GM21423 (cell line): ENCODE results near the gene RNF41.

Source experiments
- ATAC-seq: cut with Tn5 transposase; IDR thresholded peaks from one replicate; pipeline ENCODE4 v1.9.1; 2021; ENCODE audit warnings: mild to moderate bottlenecking, moderate library complexity; ENCODE audit not compliant: unreplicated experiment

The RNF41 gene

DNA sequence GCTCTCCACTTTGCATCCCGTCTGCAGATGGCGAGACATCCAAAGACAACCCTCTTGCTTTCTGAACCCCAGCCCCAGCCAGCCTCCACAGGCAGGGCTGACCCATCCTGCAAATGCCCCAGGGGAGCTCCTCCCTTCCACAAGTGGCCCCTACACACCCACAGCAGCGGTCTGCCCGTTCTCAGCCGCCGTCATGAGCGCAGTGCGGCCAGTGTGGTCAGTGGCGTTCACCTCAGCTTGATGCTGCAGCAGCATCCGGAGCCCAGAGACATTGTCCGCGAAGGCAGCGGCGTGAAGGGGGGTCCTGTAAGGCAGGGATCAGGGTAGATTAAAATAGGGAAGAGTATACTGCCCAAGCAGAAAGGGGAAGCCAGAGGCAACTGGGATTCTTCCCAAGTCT is 22.8 kb upstream of the RNF41 start:
- no peak for ATAC-seq

DNA sequence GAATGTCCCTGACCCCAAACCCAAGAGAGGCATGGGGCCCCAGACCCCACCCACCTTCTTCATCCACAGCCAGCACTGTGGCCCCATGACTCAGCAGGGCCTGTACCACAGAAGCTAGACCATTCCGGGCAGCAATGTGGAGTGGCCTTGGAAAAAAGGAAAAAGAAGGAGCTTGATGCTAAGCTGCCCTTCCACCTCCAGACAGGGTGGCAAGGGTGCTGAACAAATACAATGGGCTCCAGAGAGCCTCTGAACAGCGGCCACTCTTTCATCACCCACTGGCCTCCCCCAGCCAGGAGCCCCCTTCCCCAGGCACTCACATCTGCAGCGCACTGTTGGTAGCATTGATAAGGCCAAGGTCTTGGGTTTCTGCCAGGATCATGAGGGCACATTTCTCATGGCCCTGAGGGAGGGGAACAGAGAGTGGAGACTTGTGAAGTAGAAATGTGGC is 22.0 kb upstream of the RNF41 start:
- no peak for ATAC-seq

DNA sequence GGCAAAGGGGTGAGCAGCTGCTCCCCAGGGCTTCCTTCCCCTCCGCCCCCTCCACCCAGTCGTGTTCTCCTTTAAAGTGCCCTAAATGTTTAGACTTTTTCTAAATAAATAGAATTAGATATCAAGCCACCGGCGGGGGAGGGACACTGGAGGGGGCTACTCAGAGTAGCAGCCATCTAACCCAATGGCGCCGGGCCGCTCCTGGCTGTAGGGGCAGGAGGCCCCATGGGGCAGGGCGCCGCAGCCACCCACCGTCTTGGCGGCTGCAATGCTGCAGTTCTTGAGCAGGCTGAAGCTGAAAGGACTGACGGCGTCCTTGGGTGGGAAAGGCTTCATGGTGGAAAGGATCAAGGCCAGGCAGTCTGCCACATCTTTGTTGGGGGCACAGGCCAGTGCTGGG is 21.3 kb upstream of the RNF41 start:
- no peak for ATAC-seq

DNA sequence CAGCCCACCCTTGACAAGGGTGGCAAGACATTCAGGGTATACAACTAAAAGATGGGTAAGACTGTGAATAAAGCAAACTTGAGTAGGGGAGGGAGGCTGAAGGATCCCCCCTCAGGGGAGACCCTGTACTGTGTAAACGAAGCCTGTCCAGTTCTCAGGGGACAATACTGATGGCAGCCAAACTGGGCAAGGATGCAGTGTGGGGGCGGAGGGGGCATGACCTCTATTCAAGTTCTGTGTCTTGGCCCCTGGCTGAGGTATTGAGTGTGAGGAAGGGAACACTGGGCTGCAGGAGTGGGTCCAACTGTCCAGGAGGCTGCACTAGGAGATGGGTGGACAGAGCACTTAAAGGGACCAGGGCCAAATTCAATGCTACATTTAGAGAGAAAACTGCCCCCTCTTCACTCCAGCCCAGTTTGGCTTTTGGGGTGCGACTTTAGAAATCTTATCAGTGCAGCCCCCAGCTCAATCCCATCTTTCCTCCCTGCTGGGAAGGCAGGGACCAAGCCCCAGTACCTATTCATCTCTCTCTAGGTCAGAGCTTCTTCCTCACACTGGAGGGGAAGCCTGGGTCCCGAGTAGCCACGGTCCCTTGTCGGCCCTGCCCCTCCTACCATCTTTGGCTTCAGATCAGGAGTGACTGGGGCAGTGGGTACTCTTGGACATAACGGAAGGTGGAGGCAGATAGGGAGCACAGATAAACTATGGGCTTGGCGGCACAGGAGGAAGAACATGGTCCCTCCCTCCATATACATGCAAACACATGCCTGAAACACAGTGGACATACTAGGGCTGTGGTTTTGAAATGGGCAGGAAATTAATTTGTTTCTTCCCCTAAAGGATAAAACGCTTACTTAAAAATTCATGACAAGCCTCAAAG is 19.9 kb upstream of the RNF41 start:
- ATAC-seq: no peak

DNA sequence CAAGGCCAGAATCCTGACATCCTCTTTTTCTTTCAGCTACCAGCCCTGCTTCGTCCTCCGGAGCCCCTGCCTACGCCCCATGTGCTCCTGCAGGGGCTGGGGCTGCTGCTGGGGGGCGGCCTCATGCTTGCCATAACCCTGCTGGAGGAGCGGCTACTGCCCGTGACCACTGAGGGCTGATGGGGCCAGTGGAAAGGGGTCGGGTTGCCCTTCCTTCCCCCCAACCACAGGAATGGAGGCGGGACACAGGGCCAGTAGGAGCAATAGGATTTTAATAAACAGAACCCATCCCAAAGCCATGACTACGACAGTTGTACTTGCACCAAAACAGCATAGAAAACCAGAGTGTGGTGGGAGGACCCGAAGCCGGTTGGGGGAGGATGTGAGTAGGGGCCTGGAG is 15.8 kb upstream of the RNF41 start:
- no peak for ATAC-seq

DNA sequence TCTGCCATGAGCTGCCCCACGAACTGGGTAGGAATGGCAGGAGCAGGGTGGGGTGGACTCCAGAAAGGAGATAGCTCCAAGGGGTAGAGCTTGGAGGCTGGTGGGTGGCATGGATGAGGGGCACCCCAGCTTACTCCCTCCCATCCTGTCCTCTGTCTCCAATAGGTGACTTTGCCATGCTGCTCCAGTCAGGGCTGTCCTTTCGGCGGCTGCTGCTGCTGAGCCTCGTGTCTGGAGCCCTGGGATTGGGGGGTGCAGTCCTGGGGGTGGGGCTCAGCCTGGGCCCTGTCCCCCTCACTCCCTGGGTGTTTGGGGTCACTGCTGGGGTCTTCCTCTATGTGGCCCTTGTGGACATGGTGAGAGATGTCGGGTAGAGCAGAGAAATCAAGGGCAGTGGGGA is 15.3 kb upstream of the RNF41 start:
- no peak for ATAC-seq

DNA sequence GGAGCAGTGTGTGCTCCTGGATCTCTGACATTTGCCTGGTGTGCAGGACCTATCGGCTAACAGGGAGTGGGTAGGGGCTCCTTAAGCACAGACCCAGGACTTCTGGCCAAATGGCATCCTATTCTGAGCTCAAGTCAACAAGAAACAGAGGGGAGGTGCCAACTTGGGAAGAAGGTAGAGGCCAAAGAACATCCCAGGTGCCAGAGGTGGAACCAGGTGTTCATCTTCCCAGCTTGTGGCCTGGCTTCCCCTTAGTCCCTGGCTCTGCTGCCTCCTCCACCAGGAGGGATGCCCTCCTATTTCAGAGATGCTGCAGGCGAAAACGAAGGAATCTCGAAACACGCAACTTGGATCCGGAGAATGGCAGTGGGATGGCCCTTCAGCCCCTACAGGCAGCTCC is 14.4 kb upstream of the RNF41 start:
- no peak for ATAC-seq

DNA sequence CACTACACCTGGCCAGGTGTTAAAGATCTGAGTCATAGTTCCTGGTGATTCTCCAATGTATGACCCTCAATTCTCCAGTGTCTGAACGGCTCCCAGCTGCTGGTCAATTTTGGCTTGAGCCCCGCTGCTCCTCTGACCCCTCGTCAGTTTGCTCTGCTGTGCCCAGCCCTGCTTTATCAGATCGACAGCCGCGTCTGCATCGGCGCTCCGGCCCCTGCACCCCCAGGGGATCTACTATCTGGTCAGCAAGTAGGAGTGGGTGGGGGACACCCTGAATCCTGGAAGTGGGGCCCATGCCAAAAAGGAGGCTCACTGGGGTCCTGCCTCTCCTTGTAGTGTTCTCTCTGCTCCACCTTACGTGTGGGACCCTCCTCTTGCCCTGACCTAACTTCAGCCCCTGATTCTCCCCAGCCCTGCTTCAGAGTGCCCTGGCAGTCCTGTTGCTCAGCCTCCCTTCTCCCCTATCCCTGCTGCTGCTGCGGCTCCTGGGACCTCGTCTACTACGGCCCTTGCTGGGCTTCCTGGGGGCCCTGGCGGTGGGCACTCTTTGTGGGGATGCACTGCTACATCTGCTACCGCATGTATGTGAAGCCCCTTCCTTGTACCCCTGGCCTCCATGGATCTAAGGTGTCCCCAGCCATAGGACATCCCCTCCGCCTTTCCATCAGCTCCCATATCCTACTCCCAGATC is 13.2 kb upstream of the RNF41 start:
- ATAC-seq: no peak

DNA sequence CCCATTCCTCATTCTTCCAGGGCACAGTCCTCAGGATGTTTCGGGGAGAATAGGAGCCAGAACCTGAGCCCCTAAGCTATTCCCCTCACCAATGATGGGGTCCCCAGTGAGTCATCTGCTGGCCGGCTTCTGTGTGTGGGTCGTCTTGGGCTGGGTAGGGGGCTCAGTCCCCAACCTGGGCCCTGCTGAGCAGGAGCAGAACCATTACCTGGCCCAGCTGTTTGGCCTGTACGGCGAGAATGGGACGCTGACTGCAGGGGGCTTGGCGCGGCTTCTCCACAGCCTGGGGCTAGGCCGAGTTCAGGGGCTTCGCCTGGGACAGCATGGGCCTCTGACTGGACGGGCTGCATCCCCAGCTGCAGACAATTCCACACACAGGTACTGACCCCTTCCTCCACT is 9.5 kb upstream of the RNF41 start:
- no peak for ATAC-seq

DNA sequence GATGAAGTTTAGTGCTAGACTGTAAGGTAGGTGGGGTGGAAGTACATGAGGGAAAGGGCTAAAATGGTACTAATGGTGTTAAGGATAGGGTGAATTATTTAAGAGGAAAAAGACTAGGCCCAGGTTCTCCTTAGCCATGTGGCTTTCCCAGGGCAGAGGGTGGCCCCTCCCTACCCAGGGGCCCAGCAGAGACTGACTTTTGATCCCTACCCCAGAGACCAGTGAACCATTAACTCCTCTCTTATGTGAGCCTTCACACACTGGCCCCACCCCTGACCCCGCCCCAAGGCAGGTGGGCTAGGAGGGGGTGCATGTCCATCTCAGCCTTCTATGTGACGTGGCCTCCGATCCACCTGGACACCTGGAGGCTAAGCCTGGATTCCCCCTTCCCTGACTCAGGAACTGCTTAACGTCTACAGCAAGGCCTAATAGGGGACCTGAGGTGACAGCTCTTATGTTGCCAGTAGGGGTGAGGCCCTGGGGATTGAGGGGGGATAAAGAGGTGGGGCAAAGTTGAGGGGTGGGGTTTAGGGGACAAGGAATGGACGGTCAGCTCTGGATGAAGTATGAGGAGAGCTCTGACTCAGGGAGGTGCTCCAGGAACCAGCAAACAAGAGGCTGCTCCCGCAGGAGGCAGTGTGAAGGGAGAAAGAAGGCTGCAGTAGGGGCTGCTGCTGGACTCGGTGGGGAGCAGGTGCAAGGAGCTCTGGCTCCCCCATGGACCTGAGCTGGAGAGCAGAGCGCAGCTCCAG is 8.9 kb upstream of the RNF41 start:
- no peak for ATAC-seq

DNA sequence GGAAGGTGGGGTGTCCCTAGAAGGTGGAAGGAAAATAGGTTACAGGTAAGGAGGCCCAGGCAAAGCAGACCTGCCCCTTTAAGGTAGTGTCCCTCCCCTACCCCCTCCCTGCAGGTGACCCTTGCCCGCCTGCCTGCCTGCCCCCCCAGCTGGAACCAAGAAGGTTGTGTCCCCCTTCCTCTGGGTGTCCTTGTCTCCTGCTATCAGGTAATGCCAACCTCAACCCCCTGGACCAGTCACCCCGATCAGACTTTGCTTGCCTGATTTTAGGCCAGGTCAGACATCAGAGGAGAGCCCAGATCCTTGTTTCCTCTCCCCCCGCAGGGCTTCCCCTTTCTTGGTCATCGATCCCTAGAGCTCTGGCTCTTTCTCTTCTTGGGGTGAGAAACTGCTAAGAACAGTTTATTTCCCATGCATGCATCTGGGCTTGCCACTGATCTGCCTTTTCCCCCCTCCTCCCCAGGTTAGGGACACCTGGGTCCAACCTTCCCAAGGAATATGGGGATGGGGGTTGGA is 8.3 kb upstream of the RNF41 start, which contains the start of gene SLC39A5:
TSS of gene SLC39A5 (plus strand) at position 136 of the 516 bp plus-strand sequence. CDS start 1,224 bp downstream, outside the sequence.
- ATAC-seq: no peak

DNA sequence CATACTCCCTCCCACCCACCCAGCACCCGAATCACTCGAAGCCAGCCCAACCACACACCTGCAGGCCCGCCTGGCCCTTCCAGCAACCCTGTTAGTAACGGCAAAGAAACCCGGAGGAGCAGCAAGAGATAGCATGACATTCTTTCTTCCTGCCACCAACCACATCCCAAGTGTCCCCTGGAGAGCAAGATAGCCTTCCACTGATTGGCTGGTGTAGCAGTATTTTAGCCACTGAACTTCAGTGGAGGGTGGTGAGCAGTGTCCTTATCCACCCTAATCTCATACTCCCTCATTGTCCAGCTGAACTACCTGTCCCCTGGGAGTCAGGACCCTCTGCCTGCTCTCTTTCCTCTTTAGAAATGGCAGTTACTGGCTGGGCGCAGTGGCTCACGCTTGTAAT is 7.4 kb upstream of the RNF41 start:
- ATAC-seq: no peak

DNA sequence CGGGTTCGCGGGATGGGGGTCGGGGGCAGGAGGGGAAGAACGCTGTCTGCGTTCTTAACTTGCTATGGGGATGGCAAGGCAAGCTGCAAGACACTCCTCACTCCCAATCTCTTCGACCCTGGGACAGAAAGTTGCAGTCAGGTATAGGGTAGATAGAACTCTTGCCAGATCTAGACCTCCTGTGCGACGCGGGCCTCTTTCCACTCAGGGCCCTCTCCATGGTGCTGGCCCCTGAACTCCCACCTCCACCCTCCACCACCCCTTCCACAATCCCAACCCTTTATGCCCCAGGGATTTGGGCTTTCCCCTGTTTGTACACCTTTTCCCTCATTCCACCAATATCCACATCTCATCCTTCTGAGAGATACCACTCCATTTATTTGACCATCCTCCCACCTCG is 3.2 kb upstream of the RNF41 start:
- no peak for ATAC-seq

DNA sequence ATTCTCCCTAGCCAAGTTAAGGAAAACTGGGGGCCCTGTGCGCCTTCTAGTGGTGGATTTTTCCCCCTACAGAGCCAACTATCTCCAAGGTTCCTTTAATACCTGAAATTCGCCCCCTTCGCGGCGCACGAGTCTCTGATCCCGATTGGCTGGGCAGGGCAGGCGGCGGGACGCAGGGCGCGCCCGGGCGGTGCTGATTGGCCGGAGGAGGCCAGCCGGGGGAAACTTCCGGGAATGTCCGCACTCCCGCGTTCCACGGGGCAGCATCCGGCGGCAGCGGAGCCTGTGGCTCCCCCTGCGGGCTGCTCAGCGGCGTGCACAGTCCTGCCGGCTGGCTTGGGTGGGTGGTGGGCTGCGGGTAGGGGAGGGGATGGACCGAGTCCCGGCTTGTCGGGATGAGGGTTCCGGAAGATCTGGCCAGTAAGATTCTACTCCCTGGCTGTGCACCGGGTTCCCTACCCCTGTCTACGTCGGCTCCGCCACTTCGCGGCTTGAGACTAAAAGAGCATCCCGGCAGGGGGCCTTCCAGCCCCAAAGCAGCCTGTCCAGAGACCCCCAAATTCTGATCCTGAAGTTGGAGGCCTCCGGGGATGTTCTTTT is 2.5 kb upstream of the RNF41 start, which contains the start of gene NABP2:
TSS of gene NABP2 (plus strand) at position 241 of the 600 bp plus-strand sequence. CDS start 515 bp downstream, outside the sequence.
- ATAC-seq: peak; percentile 68

DNA sequence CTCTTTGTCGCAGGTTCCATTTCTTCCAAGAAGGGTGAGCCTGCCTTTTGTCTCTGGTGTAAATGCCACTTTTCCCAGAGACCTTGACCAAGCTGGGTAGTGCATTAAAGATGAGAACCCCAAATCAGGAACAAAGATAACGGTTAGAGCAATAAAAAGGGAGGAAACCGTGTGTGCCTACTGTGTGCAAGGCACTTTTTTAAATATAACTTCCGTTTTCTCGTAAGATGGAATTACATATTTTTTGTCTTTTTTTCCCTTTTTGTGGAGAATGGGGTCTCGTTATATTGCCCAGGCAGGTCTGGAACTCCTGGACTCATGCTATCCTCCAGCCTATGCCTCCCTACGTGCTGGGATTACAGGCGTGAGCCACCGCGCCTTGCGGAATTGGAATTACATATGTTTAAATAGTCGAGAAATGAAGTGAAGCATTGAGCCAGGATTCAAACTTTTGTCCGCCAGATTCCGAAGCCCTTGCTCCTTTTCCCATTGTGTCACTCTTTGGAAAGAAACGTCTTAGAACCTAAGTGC is 1.9 kb upstream of the RNF41 start:
- no peak for ATAC-seq

DNA sequence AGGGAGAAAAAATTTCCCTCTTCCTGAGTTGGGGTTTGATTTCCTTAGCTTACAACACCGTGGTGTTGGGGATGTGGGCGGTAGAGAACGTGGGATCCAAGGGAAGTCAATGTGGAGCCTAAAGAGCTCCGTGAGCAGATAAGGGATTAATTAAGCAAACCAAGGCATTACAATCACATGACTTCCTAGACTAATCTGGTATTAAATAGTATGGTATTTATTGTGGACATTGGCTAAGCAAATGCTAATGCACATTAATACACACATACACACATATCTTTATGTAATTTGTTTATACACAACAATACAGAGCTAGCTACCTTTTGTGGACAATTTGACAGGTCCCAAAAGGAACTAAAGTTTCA is 791 bp upstream of the RNF41 start:
- ATAC-seq: no peak

DNA sequence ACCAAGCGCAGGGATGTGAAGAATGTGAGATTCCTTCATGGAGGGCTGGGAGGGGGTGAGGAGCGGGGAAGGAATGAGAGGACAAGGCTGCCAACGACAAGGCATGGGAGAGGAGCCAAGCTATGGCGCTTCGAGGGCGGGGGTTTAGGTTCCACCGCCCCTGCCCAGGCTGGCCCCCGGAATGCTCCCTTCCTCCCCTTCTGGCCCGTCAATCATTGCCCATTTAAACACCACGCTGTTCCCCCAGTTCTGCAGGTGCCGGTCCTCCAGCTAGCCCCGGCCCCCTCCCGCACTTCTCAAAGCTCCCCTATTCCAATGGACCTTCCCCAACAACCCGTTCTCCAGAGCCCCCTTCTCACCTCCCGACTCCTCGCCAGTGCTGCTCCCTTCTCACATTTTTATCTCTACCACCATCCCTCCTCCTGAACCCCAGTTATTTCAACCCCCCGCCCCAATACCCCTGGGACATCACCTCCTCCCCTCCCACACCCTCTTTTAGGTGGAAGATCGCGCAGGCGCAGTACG is 428 bp downstream of the RNF41 start:
- ATAC-seq: peak; percentile 14

DNA sequence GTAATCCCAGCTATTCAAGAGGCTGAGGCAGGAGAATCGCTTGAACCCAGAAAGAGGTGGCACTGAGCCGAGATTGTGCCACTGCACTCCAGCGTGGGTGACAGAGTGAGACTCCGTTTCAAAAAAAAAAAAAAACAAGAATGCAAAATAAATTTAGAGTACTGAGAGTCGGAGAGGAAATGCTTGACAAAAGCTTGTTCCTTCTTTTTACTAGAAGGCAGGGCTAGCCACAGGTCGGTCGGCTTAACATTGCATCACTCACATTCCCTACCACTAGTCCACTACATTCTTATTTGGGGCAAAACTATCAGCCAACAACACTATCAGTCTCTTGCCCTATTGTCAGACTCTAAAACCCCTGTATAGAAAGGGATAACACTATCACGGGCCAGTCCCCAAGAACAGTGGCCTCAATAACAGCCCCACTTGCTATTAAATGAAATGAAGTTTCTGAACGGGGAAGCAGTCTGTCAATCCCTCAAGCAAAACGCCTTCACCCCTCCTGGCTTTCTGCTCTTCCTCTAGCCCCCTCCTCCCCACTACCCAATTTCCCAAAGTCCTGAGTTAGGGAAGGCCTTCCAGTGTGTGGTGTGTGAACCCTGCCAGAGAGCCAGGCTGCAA is 1.0 kb downstream of the RNF41 start:
- no peak for ATAC-seq

DNA sequence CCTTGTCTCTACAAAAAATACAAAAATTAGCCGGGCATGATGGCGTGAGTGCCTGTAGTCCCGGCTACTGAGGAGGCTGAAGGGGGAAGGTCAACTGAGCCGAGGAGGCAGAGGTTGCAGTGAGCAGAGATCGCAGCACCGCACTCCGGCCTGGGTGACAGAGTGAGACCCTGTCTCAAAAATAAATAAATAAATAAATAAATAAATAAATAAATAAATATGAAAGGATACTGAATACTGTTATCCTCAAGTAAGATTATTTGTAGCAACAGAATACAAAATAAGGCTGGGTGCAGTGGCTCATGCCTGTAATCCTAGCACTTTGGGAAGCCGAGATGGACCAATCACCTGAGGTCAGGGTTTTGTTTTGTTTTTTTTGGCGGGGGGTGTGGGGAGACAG is 1.9 kb downstream of the RNF41 start:
- no peak for ATAC-seq

DNA sequence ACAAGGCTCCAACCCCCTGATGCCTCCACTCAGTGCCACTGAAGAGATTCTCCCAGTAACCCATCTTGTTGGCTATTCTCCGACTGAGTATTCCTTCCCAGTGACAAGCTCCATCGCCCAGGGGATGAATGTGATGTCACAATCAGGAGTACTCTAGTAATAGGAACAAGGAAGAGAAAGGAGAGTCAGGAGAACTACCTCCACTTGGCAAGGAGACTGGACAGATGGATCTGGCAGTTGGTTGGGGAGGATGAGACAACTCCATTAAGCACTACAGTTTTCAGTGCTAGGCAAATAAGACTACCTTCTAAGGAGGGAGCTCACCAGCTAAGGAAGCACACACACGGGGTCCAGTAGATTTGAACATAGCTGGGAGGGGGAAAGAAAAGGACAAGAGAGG is 5.3 kb downstream of the RNF41 start:
- ATAC-seq: no peak
